GM18870 (cell line): ENCODE results near the gene ATP23.

Experiments
- ATAC-seq: cut with Tn5 transposase; IDR thresholded peaks from one replicate; pipeline ENCODE4 v1.9.1; 2021; ENCODE audit warnings: moderate library complexity; ENCODE audit not compliant: unreplicated experiment

ATP23 gene

GRCh38 chr12:57941165-57941894 lies at the start of gene ATP23:
ATP23 (plus strand) TSS chr12:57941567; CDS start chr12:57941702, 135 bp downstream.
- ATAC-seq: peak; percentile 85

- no peak for ATAC-seq
Observed at GRCh38 chr12:57892232-57892972, 49.0 kb upstream of the ATP23 start.

GRCh38 chr12:57893431-57894353 lies 47.7 kb upstream of the ATP23 start:
- no peak for ATAC-seq

GRCh38 chr12:57894399-57895292 lies 46.7 kb upstream of the ATP23 start:
- no peak for ATAC-seq

GRCh38 chr12:57895389-57896114 lies 45.8 kb upstream of the ATP23 start:
- ATAC-seq: no peak

GRCh38 chr12:57896115-57896433 lies 45.3 kb upstream of the ATP23 start:
- ATAC-seq: no peak

- ATAC-seq: no peak
Observed at GRCh38 chr12:57896434-57897201, 44.7 kb upstream of the ATP23 start.

- no peak for ATAC-seq
Observed at GRCh38 chr12:57897286-57897974, 43.9 kb upstream of the ATP23 start.

GRCh38 chr12:57898308-57898970 lies 42.9 kb upstream of the ATP23 start:
- ATAC-seq: no peak

GRCh38 chr12:57899010-57899662 lies 42.2 kb upstream of the ATP23 start:
- ATAC-seq: peak; percentile 85

GRCh38 chr12:57902478-57902969 lies 38.8 kb upstream of the ATP23 start:
- ATAC-seq: no peak

- ATAC-seq: no peak
Observed at GRCh38 chr12:57904426-57904825, 36.9 kb upstream of the ATP23 start.

GRCh38 chr12:57904848-57905811 lies 36.2 kb upstream of the ATP23 start:
- peak; percentile 79 for ATAC-seq

GRCh38 chr12:57905812-57906475 lies 35.4 kb upstream of the ATP23 start:
- no peak for ATAC-seq

GRCh38 chr12:57906821-57907220 lies 34.5 kb upstream of the ATP23 start:
- no peak for ATAC-seq

- no peak for ATAC-seq
Observed at GRCh38 chr12:57907281-57907680, 34.1 kb upstream of the ATP23 start.
